GM23338 (cell line): Measurements from ENCODE around the gene MRPS15. TPM values are rescaled to one million over a fixed set of nuclear protein-coding genes. Genes with fewer than 3 reads are reported as not detected.

Experiments used
- ATAC-seq: fragments of 200-7000 bp; cut with Tn5 transposase; 3 replicates; pipeline ENCODE4 v1.9.1; 2020
- DNase-seq: peaks from one replicate; pipeline ENCODE4 v3.0.0-alpha.2; 2015; ENCODE audit warnings: low spot score
- H2AFZ ChIP-seq: fragments of 200-600 bp; sonication (generic); 2 replicates; pipeline ENCODE4 v1.8.0; 2016; ENCODE audit warnings: antibody characterized with exemption, mild to moderate bottlenecking, moderate library complexity
- H3F3A ChIP-seq: fragments of 200-600 bp; sonication (generic); replicated peaks from 2 replicates; pipeline ENCODE4 v1.8.0; 2017; ENCODE audit warnings: antibody characterized with exemption, mixed run types, low read depth
- H3K27ac ChIP-seq: fragments of 200-600 bp; sonication (generic); 2 replicates; pipeline ENCODE4 v1.6.1; 2016; ENCODE audit warnings: low read depth
- H3K27me3 ChIP-seq: fragments of 200-600 bp; sonication (generic); 2 replicates; pipeline ENCODE4 v1.8.0; 2016; ENCODE audit warnings: mild to moderate bottlenecking, mixed run types, moderate library complexity; ENCODE audit not compliant: insufficient read depth
- H3K36me3 ChIP-seq: fragments of 200-600 bp; sonication (generic); 2 replicates; pipeline ENCODE4 v1.8.0; 2016; ENCODE audit warnings: mild to moderate bottlenecking; ENCODE audit not compliant: insufficient read depth
- H3K4me1 ChIP-seq: fragments of 200-600 bp; sonication (generic); 2 replicates; pipeline ENCODE4 v1.8.0; 2016; ENCODE audit warnings: mild to moderate bottlenecking, moderate library complexity; ENCODE audit not compliant: insufficient read depth
- H3K4me2 ChIP-seq: fragments of 200-600 bp; sonication (generic); 2 replicates; pipeline ENCODE4 v1.7.1; 2017; ENCODE audit warnings: mixed run types
- H3K4me3 ChIP-seq: fragments of 200-600 bp; sonication (generic); 2 replicates; pipeline ENCODE4 v1.6.1; 2016; ENCODE audit warnings: mixed run types
- H3K79me2 ChIP-seq: fragments of 200-600 bp; sonication (generic); replicated peaks from 2 replicates; pipeline ENCODE4 v1.8.0; 2017; ENCODE audit warnings: mild to moderate bottlenecking; ENCODE audit not compliant: insufficient read depth
- H3K9me2 ChIP-seq: fragments of 200-600 bp; sonication (generic); 2 replicates; pipeline ENCODE4 v1.8.0; 2017; ENCODE audit not compliant: insufficient read depth
- H4K20me1 ChIP-seq: fragments of 200-600 bp; sonication (generic); replicated peaks from 2 replicates; pipeline ENCODE4 v1.8.0; 2017; ENCODE audit warnings: mild to moderate bottlenecking; ENCODE audit not compliant: insufficient read depth
- H3K27ac Mint-ChIP-seq: 2 replicates; pipeline ENCODE4 v1.8.0; 2020; ENCODE audit warnings: inconsistent platforms, mild to moderate bottlenecking, moderate library complexity, mixed read lengths
- H3K27me3 Mint-ChIP-seq: 3 replicates; pipeline ENCODE4 v1.8.0; 2022; ENCODE audit warnings: low read depth, mild to moderate bottlenecking, moderate library complexity, mixed read lengths, inconsistent platforms; ENCODE audit not compliant: insufficient read depth, poor library complexity
- H3K36me3 Mint-ChIP-seq: 3 replicates; pipeline ENCODE4 v1.8.0; 2021; ENCODE audit warnings: low read depth, mild to moderate bottlenecking, inconsistent platforms, moderate library complexity, mixed read lengths
- H3K4me1 Mint-ChIP-seq: 3 replicates; pipeline ENCODE4 v1.8.0; 2020; ENCODE audit warnings: mild to moderate bottlenecking, inconsistent platforms, mixed read lengths
- H3K4me3 Mint-ChIP-seq: 3 replicates; pipeline ENCODE4 v1.8.0; 2021; ENCODE audit warnings: moderate library complexity, mild to moderate bottlenecking, inconsistent platforms, mixed read lengths
- H3K9me3 Mint-ChIP-seq: 3 replicates; pipeline ENCODE4 v1.8.0; 2020; ENCODE audit warnings: moderate library complexity, mild to moderate bottlenecking, inconsistent platforms, mixed read lengths
- CREB1 ChIP-seq: fragments of 250-450 bp; sonication (Bioruptor Pico); IDR thresholded peaks from 2 replicates; pipeline ENCODE4 v1.5.0; 2020; ENCODE audit warnings: low read depth, mild to moderate bottlenecking, moderate library complexity
- CTCF ChIP-seq, 2 experiments: fragments of 200-600 bp in 1 of 2; sonication (generic) in 1 of 2; conservative IDR thresholded peaks; 2 replicates each; pipeline versions ENCODE4 v1.5.1 to v1.6.1; 2016 to 2017; ENCODE audit warnings: antibody characterized with exemption in 2 of 2, low read depth in 2 of 2, mild to moderate bottlenecking in 2 of 2, moderate library complexity in 1 of 2
- EZH2 ChIP-seq: fragments of 200-600 bp; sonication (generic); IDR thresholded peaks from one replicate; pipeline ENCODE4 v1.8.0; 2017; ENCODE audit warnings: antibody characterized with exemption, mild to moderate bottlenecking, low read depth; ENCODE audit not compliant: unreplicated experiment
- EZH2phosphoT487 ChIP-seq: fragments of 200-600 bp; sonication (generic); IDR thresholded peaks from one replicate; pipeline ENCODE4 v1.8.1; 2018; ENCODE audit warnings: antibody characterized with exemption; ENCODE audit not compliant: unreplicated experiment
- JUNB ChIP-seq: IDR thresholded peaks from one replicate; pipeline ENCODE4 v1.6.1; 2016; ENCODE audit warnings: antibody characterized with exemption; ENCODE audit not compliant: unreplicated experiment
- NANOG ChIP-seq: IDR thresholded peaks from 2 replicates; pipeline ENCODE4 v1.6.1; 2016; ENCODE audit warnings: antibody characterized with exemption, borderline replicate concordance
- REST ChIP-seq: IDR thresholded peaks from one replicate; pipeline ENCODE4 v1.6.1; 2018; ENCODE audit warnings: antibody characterized with exemption; ENCODE audit not compliant: unreplicated experiment
- STAT1 ChIP-seq: IDR thresholded peaks from one replicate; pipeline ENCODE4 v1.6.1; 2016; ENCODE audit warnings: antibody characterized with exemption; ENCODE audit not compliant: unreplicated experiment
- ZNF331 ChIP-seq: fragments of 250-450 bp; sonication (Bioruptor Pico); IDR thresholded peaks from 2 replicates; pipeline ENCODE4 v1.5.0; 2020; ENCODE audit warnings: low read depth, mild to moderate bottlenecking, moderate library complexity
- polyA plus RNA-seq: library from polyadenylated mRNA; unstranded; fragments of >200 nt; fragmentation: Nextera tagmentation; extraction: Ambion mirVana; gene quantifications from 2 replicates; pipeline ENCODE4 v1.2.1, GENCODE V29; 2016
- total RNA-seq: library from RNA; depleted of rRNA; stranded (reverse); fragments of >200 nt; shearing (Covaris generic); gene quantifications from 2 replicates; pipeline ENCODE4 v1.2.3, GENCODE V29; 2014
- TF ChIP-seq, protein P1 (sequence below): IDR thresholded peaks from 2 replicates; pipeline ENCODE4 v1.6.1; 2016; ENCODE audit warnings: antibody characterized with exemption

Gene MRPS15
- total and polyA plus RNA-seq, 2 experiments from 2014 or later, result 105 to 311 TPM

GRCh38 chr1:36442337-36442736 lies 21.8 kb downstream of the MRPS15 start (continued):
- TF ChIP-seq CTCF (conservative IDR thresholded peaks at IDR 0.05; ENCODE audit: low read depth in 2 of 2), result no peak

DNA sequence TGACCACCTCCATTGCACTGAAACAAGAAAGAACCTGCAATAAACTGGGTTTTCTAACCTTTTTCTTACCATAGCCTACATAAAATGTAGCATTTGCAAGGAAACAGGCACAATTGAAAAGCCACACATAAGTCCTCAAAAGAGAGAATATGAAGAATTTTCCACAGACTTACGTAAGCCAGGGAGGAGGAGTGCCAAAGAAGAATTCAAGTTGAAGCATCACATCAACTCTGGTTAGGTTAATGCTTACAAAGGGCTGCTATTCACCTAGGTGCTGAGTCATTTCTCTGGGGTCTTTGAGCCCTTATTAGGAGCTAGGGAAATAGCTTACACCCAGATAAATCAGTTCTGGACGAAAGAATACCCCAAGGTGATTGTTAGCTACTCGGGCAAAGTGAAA lies 23.5 kb downstream of the MRPS15 start:
- H3K36me3 Mint-ChIP-seq, result no peaks in the 10 kb centered on the region
- peak; percentile 29 for ATAC-seq
- Histone ChIP-seq H4K20me1 (no peaks in the 10 kb centered on the region), H3K27me3 (no peaks in the 10 kb centered on the region), H3K4me1 (peaks cover 14% of the 10 kb centered on the region), H3K4me3 (no peak overlapping the region), H3K27ac (peak overlapping the region; percentile 83), H3K4me2 (0 out of 2 replicates have a peak overlapping the region, but pooled peaks have one; percentile 14), H3K36me3 (no peaks in the 10 kb centered on the region), H3K9me2 (no peaks in the 10 kb centered on the region), H2AFZ (peak overlapping the region; percentile 64; the same call in 1 of the 2 replicates), H3F3A (no peaks in the 10 kb centered on the region), H3K79me2 (no peaks in the 10 kb centered on the region)
- peaks cover 4% of the 10 kb centered on the region for H3K27me3 Mint-ChIP-seq
- H3K4me3 Mint-ChIP-seq, result no peak overlapping the region
- TF ChIP-seq JUNB (no peak), NANOG (no peak), REST (no peak), STAT1 (no peak), ZNF331 (no peak), EZH2phosphoT487 (no peak)
- H3K27ac Mint-ChIP-seq, result peak overlapping the region; percentile 46; the same call in 1 of the 2 replicates
- H3K4me1 Mint-ChIP-seq, result peaks cover 13% of the 10 kb centered on the region; the same call in 2 of the 3 replicates
- peak; percentile 18 for DNase-seq
- no peaks in the 10 kb centered on the region for H3K9me3 Mint-ChIP-seq

DNA sequence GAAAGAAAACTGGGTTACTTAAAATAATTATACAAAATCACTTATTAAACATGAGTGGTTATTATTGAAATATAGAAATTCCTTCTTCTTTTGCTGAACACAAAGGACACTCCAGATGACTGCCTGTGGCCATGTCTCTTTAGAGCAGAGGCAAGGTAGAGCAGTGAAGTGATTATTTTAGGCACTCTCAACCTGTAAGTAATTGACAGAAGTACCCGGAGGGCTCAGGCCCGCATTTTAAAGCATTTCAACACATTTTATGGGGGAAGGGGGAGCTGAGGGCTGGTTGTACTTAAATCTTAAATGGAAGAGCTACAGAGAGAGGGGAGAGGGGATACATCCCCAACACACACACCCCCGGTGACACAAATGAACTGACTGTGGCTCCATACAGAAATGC lies 24.1 kb downstream of the MRPS15 start:
- H4K20me1 ChIP-seq, result no peaks in the 10 kb centered on the region
- Mint-ChIP-seq H3K27ac (peak overlapping the region; percentile 46; the same call in 1 of the 2 replicates), H3K4me1 (peaks cover 13% of the 10 kb centered on the region; the same call in 2 of the 3 replicates), H3K27me3 (peaks cover 4% of the 10 kb centered on the region), H3K9me3 (no peaks in the 10 kb centered on the region), H3K4me3 (no peak overlapping the region), H3K36me3 (no peaks in the 10 kb centered on the region)
- TF ChIP-seq CREB1 (CRISPR knock-in tag) (no peak), EZH2phosphoT487 (no peak), CTCF (conservative IDR thresholded peaks at IDR 0.05; ENCODE audit: low read depth in 2 of 2) (no peak), EZH2 (no peak), STAT1 (no peak)
- TF ChIP-seq, protein P1, sequence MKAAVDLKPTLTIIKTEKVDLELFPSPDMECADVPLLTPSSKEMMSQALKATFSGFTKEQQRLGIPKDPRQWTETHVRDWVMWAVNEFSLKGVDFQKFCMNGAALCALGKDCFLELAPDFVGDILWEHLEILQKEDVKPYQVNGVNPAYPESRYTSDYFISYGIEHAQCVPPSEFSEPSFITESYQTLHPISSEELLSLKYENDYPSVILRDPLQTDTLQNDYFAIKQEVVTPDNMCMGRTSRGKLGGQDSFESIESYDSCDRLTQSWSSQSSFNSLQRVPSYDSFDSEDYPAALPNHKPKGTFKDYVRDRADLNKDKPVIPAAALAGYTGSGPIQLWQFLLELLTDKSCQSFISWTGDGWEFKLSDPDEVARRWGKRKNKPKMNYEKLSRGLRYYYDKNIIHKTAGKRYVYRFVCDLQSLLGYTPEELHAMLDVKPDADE, result no peak
- peaks cover 14% of the 10 kb centered on the region for H3K4me1 ChIP-seq
- no peaks in the 10 kb centered on the region for H3K27me3 ChIP-seq
- H2AFZ ChIP-seq, result peak overlapping the region; percentile 64; the same call in 1 of the 2 replicates
- H3K79me2 ChIP-seq, result no peaks in the 10 kb centered on the region
- H3K4me3 ChIP-seq, result no peak overlapping the region
- no peak overlapping the region for H3K4me2 ChIP-seq
- no peaks in the 10 kb centered on the region for H3F3A ChIP-seq
- no peaks in the 10 kb centered on the region for H3K36me3 ChIP-seq
- no peak for DNase-seq
- H3K27ac ChIP-seq, result peak overlapping the region; percentile 83; the same call in 1 of the 2 replicates
- no peaks in the 10 kb centered on the region for H3K9me2 ChIP-seq
- ATAC-seq, result no peak
